ENCODE measurements around the gene FRRS1L.

DNA sequence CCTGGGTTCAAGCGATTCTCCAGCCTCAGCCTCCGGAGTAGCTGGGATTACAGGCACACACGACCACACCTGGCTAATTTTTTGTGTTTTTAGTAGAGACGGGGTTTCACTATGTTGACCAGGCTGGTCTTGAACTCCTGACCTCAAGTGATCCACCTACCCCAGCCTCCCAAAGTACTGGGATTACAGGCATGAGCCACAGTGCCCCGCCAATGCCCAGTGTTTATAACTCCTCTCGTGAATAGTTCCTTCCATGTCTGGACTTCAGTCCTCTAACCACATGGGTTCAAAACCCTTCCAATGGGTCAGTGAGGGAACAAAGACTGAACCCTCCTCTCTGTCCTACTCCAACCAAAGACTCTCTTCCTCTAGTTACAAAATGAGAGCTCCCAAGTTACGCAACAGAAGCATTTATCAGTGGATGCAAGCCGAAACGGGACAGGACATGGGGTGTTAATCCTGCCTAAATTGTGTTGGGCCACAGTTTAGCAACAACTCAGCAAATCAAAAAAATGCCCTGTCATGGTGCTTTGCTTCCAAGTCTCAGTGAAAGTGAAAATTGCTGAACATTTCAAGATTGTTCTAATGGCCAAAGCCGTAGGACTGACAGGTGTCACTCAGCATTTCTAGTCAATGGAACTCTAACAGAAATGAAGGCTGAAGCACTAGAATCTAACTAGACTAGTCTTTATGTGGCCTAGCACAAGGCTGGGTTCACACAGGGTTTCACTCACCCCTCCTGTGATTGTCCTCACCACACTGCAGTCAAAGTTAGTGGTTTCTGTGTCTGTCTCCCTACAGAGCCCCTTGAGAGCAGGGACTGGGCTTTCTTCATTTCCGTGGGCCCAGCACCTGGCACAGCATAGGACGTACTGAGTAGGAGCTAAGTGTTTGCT is 44.1 kb downstream of the FRRS1L start:
- TF ChIP-seq, protein P1, sequence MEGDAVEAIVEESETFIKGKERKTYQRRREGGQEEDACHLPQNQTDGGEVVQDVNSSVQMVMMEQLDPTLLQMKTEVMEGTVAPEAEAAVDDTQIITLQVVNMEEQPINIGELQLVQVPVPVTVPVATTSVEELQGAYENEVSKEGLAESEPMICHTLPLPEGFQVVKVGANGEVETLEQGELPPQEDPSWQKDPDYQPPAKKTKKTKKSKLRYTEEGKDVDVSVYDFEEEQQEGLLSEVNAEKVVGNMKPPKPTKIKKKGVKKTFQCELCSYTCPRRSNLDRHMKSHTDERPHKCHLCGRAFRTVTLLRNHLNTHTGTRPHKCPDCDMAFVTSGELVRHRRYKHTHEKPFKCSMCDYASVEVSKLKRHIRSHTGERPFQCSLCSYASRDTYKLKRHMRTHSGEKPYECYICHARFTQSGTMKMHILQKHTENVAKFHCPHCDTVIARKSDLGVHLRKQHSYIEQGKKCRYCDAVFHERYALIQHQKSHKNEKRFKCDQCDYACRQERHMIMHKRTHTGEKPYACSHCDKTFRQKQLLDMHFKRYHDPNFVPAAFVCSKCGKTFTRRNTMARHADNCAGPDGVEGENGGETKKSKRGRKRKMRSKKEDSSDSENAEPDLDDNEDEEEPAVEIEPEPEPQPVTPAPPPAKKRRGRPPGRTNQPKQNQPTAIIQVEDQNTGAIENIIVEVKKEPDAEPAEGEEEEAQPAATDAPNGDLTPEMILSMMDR (IDR thresholded peaks at IDR 0.05) = no peak
- TF ChIP-seq POLR2A (IDR thresholded peaks at IDR 0.05) (no peak), POLR2AphosphoS5 (IDR thresholded peaks at IDR 0.05) (no peak)
